Sciatic nerve (tissue), 2 donors: ENCODE measurements around the gene FBXL7. TPM values are rescaled to one million over a fixed set of nuclear protein-coding genes. Genes with fewer than 3 reads are reported as not detected.

Experiments used
- ATAC-seq: fragments of 200-7000 bp; cut with Tn5 transposase; one replicate; pipeline ENCODE4 v1.9.1; 2020; ENCODE audit warnings: mild to moderate bottlenecking, moderate library complexity
- DNase-seq: peaks from one replicate; pipeline ENCODE4 v3.0.0-alpha.2; 2020; ENCODE audit warnings: low spot score
- intact Hi-C: fragments of 100-400 bp; cut with DNase I; formaldehyde crosslinking; loops from one replicate; pipeline ENCODE4 v1.14.2; 2022
- total RNA-seq: library from RNA; stranded (reverse); fragmentation: NEBNext Ultra II Directional; extraction: Animal tissue kit (Norgen Biotek cat#: 25700); gene quantifications from one replicate; pipeline ENCODE4 v1.2.1, GENCODE V29; 2021
- donor health status: DM: no; HTN: no; CAD: no.
- donor health status: DM: no; HTN: no; CAD: no.

The FBXL7 gene
- total RNA-seq, 1 donor from 2014 or later: 40.4 TPM

DNA sequence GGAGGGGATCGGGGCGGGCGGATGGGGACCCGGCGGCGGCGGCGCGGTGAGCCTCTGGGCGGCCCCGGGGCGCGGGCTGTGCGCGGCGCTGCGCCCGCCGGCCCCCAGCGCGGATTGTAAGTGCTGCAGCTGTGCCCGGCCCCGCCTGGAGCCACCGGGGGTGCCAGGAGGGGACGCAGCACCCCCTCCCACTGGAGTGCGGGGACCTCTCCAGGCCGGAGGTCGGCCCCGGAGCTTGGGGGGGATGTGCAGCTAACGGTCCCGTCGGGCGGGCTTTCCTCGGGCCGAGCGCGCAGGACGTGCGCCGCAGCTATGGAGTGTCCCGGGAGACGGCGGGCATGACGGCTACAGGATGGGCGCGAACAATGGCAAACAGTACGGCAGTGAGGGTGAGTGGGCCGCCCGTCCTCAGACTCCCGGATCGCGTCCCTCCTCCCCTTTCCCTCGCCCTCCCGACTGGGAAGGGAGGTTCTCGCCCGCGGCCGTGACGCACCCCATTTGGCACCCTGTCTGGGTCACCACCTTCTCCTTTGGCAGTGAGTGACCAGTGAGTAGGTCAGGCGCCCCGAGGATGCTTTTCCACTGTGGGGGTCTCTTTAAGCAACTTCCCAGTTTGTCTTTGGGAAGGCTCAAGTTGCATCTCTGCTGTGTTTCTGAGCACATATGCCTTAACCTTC, 483 bp downstream of the FBXL7 start:
- peak; percentile 66 for ATAC-seq
- intact Hi-C loops: no loop called here
- DNase-seq: peak; percentile 79

DNA sequence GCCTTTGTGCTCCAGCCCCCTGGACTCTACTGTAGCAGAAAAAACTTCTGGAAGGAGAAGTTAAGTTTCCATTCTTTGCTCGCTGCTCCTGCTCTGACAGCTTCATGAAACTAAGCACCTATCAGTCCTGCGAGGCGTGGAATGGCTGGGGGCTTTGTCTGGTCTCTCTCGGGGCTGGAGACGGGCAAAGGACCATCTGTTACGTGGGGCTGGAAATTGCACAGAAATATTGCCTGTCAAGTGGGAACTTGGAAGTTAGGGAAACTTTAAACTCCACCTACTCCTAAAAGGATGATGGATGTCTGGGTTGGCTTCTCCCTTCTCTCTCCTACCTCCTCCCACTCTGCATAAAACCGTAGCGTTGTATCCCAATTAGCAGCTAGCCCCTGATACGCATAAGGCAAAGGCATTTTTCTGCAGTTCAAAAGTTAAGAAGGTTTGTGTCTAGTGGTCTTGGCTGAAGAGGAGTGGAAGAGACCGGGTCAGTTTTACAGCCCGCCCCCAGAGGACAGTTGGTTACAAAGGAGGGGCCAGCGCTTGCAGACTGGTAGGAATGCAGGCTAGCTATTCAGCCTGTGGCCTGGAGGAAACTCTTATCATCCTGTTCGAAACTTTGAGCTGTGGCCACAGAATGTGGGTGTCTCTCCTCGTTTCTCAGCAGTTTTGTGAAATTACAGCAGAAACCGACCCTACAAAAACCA, 1.3 kb downstream of the FBXL7 start:
- DNase-seq (no peak), ATAC-seq (peak; percentile 85)
- intact Hi-C loops: no loop called here

- intact Hi-C loops: no loop called here
- DNase-seq (no peak), ATAC-seq (peak; percentile 26)
These were observed 2.2 kb downstream of the FBXL7 start for GRCh38 chr5:15502208-15502607.

DNA sequence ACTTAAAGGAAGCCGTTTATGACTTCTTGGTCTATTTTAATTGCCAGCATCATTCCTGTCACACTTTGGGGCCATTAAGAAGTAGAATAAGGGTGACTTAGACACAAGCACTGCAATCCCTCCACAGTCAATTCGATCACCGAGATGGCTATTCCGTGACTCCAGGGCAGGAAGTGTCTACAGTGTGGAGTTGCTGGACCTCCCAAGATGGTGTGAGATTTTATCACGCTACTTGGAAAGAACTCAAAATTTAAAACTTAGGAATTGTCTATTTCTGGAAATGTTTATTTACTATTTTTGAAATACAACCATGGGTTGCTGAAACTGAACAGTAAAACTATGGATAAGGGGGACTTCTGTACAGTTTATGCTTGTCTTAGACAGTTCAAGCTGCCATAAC, 6.2 kb downstream of the FBXL7 start:
- no peak for ATAC-seq
- intact Hi-C loops: no loop called here
- DNase-seq: no peak

DNA sequence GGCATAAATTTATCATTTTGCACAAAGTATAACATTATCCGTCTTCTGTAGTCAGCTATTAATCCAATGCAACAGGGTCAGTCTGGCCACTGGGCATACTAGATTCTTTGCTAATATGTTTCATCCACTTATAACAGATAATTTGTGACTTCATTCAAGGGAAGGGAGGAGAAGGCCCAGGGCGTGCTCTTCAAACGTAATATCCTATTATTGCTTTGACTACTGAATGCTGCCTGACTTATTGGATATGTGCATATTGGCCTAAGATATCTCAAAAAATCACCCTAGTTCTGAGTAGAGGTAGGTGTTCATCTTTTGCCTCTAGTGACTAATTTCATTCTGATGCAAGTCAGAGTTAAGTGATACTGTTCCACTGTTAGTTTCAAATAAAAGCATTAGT, 6.9 kb downstream of the FBXL7 start:
- no peak for ATAC-seq
- intact Hi-C loops: no loop called here
- no peak for DNase-seq

GRCh38 chr5:15510092-15510491, 10.1 kb downstream of the FBXL7 start:
- no peak for DNase-seq
- intact Hi-C loops: loop anchor here (10.0 kb wide), 1 partner anchor 125 kb away; no protein-coding TSS in a partner anchor
- ATAC-seq: peak; percentile 39

- ATAC-seq: peak; percentile 62
- intact Hi-C loops: loop anchor here (10.0 kb wide), 1 partner anchor 126 kb away; no protein-coding TSS in a partner anchor
- no peak for DNase-seq
These were observed 10.9 kb downstream of the FBXL7 start for GRCh38 chr5:15510831-15511230.

DNA sequence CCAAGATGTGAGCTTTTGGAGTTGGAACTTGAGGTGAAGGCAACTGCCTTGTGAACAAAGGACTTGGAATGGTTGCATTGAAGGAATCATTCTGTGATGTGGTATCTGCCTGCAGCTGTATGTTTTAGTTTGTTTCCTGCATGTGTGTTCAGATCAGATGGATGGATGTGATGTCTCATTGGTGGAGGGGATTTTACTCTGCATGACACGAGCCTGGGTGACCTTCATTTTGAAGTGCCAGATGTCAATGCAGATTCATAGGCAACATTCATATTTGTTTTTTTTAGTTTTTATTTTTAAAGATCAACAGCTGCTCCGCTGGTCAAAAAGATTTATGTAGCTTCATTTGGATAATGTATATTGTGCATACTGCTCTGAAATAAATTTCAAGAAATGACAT, 13.5 kb downstream of the FBXL7 start:
- DNase-seq (no peak), ATAC-seq (no peak)
- intact Hi-C loops: loop anchor here (10.0 kb wide), 1 partner anchor 129 kb away; no protein-coding TSS in a partner anchor

DNA sequence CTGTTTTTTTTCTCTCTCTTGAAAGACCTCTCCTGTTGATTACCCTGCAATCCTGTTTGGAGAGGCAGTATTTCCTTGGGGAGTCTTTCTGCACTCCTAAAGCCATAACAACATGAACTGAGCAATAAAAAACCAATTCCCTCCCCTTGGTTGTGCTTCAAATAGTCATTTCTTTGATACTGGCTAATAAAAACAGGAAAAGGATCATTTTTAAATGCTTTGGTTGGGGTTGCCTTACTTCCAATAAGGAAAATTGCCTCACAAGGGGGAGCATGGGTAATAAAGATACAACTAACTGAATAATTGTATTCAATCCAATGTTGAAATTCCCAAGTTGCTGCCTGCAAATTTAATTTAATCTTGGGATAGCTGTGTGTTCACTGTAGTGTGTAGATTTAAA, 13.9 kb downstream of the FBXL7 start:
- intact Hi-C loops: loop anchor here (10.0 kb wide), 1 partner anchor 129 kb away; no protein-coding TSS in a partner anchor
- DNase-seq (no peak), ATAC-seq (no peak)

- ATAC-seq: no peak
- intact Hi-C loops: loop anchor here (10.0 kb wide), 1 partner anchor 130 kb away; no protein-coding TSS in a partner anchor
- DNase-seq: no peak
These were observed 15.2 kb downstream of the FBXL7 start for GRCh38 chr5:15515229-15515628.

- intact Hi-C loops: loop anchor here (10.0 kb wide), 1 partner anchor 132 kb away; no protein-coding TSS in a partner anchor
- ATAC-seq (no peak), DNase-seq (no peak)
These were observed 16.5 kb downstream of the FBXL7 start for GRCh38 chr5:15516486-15516885.

- intact Hi-C loops: loop anchor here (10.0 kb wide), 1 partner anchor 134 kb away; no protein-coding TSS in a partner anchor
- ATAC-seq (peak; percentile 26), DNase-seq (no peak)
These were observed 18.8 kb downstream of the FBXL7 start for GRCh38 chr5:15518786-15519185.

GRCh38 chr5:15520856-15521255, 20.9 kb downstream of the FBXL7 start:
- no peak for ATAC-seq
- no peak for DNase-seq
- intact Hi-C loops: no loop called here

- ATAC-seq (no peak), DNase-seq (no peak)
- intact Hi-C loops: no loop called here
These were observed 21.6 kb downstream of the FBXL7 start for GRCh38 chr5:15521381-15522186.

GRCh38 chr5:15522187-15522520, 22.2 kb downstream of the FBXL7 start:
- DNase-seq (no peak), ATAC-seq (no peak)
- intact Hi-C loops: no loop called here

GRCh38 chr5:15524712-15525111, 24.7 kb downstream of the FBXL7 start:
- DNase-seq: no peak
- ATAC-seq: no peak
- intact Hi-C loops: no loop called here

- intact Hi-C loops: no loop called here
- DNase-seq (no peak), ATAC-seq (no peak)
These were observed 25.8 kb downstream of the FBXL7 start for GRCh38 chr5:15525703-15526275.

GRCh38 chr5:15526413-15526812, 26.4 kb downstream of the FBXL7 start:
- ATAC-seq (no peak), DNase-seq (no peak)
- intact Hi-C loops: no loop called here

- intact Hi-C loops: no loop called here
- DNase-seq: no peak
- ATAC-seq: no peak
These were observed 28.5 kb downstream of the FBXL7 start for GRCh38 chr5:15528476-15528875.
